A204.1 (cell line): Measurements from ENCODE around the gene MUSK.

Experiments
- FAIRE-seq: peaks from 2 replicates; lab custom pipeline; 2012; peaks lifted over from hg19 to GRCh38; lab: Jason Lieb, UNC

MUSK gene

DNA sequence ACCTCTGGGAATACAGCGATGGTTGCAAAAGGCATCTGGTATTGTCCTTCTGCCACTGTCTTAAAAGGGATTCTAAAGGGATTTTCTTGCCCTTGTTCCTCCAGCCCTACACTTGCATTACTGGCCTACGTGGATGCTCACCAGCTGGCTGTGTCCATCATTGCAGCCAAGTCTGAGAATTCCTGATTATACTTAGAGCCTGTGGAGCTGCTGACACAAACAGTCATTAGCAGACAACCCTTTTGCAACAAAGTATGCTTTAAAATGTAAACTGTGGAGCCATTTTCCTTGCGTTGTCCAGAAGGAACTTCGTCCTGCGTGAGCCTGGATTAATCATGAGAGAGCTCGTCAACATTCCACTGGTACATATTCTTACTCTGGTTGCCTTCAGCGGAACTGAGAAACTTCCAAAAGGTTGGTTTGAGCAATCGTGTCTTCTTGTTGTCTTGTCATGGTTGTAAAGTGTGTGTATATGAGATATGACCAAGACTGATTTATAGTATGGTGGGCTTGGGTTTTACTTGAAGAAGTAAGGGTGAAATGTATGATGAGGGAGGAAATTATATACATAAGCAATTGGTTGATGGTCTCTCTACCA lies at the start of gene MUSK:
Gene MUSK (plus strand): TSS at position 222 of the 598 bp plus-strand sequence. CDS start 114 bp downstream, at position 336.
- FAIRE-seq = no peak

DNA sequence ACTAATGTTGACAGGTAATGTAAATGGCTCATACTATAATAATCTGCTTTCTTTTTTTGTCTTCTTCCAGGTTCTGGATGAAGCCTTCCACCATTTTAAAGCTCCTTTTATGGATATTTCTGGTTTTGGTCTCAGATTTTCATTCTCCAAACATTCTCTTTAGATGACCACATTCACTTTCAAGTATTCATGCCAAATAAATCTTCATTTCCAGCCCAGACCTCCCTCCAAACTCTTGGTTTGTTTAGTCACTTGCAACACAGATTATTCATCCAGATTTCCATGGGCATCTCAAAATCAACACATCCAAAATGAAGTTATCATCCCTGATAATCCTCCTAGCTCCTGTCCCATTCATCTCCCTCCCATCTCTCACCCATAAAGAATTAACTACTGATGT lies 48.8 kb upstream of the MUSK start:
- no peak for FAIRE-seq

DNA sequence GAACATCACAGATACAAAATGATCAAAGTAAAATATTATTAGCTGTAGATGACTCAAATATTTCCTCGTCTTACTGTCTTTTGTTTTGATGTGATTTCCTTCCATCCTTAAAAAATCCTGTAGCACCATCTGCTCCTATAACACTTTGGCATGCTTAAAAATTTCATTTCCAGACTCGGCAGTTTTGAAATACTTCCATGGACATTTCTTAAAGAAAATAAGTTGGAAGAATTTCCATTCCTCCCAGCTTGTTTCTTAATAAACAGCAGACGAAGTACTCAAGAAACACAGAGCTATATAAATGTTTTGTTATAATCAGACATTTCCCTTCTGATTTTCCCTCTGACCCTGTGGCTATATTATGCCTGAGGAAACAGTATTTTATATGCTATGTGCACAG lies 47.9 kb upstream of the MUSK start:
- FAIRE-seq = no peak

- FAIRE-seq = no peak
Observed at GRCh38 chr9:110622368-110622767, 46.2 kb upstream of the MUSK start.

DNA sequence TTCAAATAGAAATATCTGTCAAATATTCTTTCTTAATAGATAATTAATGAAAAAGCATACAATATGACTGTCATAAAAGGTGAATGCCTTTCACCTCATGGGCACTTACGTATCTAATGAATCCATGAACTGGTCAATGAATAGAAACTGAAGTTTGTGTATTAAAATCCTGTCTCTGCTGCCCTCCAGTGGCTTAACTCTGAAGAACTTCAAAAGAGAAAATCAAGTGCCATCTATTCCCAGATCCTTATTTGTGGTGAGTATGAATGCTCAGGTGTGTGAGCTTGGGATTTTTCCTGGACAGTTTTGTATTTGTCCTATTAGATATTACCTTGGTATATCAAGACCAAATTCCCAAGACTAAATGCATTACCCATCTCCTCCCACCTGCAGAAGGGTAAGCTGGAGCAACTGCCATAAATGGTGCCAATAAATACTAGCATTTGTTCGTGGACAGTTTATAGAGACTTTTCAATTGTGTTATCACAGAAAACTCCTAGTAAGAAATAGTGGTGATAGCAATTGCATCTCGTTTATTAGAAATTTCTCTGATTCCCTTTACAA lies 45.0 kb upstream of the MUSK start:
- peak; percentile 99 for FAIRE-seq

DNA sequence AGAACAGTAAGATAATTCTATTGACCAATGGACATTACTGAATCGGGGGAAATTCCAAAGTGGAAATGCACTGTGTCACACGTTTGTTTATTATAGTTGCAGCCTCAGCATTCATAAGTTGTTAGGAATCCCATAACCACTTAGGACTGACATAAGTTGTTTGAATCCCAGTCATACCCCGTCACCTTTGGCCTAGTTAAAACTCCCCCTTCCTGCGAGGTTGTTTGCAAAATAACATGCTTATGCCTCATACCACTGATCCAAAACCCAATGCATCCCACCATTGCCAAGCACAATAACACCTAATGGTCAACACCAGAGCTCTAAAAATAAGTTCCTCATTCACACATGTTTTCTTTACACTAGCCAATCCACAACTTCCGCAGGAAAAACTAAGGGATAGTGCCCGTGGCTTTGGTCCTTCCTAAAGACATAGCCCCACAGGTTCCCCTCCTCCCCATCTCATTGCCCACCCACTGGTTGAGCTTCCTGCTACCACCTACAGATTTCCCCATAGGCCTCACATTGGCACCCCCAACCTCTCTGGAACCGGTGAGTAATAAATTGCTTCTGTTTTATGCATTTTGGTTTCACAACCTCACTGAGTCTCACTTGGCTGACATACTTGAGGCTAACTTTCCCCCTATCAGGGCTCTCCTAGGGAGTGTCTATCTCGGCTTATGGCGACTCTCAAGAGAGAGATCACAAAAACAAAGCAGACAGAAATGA lies 42.3 kb upstream of the MUSK start:
- FAIRE-seq = no peak

- FAIRE-seq = peak; percentile 83
Observed at GRCh38 chr9:110635589-110635988, 33.0 kb upstream of the MUSK start.

- peak; percentile 100 for FAIRE-seq
Observed at GRCh38 chr9:110638381-110638954, 30.1 kb upstream of the MUSK start.

DNA sequence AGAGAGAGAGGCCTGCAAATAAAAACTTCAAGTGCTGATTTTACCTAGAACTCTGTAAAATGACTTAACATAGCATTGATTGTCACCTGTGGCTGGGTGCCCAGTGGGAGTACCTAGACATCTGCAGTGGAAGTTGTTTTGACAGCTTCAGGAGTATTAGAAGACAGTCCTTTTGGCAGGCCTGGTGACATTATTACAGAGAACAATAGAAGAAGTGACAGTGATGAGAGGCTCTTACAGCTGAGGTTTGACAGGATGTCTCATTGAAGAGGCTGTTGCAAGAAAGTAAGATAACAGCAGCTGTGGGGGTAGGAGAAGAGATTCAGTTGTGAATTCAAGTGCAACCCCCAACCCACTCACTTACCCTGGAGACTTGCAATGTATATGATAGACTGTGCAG lies 27.9 kb upstream of the MUSK start:
- FAIRE-seq = no peak

DNA sequence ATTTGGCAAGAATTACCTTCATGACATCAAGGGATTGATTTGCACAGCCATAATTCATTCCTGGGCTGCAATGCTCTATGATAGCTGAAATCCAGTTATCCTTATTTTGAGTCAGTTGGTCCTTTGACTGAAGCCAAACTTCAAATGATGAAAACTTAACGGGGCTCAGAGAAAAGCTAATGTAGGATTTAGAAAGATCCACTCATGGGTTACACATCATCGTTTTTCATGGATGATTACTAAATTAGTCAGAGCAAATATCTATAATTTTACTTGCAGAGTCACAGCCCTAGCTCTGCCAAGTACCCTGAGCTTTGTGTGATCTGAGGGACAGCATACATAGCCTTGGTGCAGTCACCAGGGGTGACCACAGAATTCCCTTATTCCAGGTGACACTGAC lies 27.3 kb upstream of the MUSK start:
- peak; percentile 73 for FAIRE-seq

DNA sequence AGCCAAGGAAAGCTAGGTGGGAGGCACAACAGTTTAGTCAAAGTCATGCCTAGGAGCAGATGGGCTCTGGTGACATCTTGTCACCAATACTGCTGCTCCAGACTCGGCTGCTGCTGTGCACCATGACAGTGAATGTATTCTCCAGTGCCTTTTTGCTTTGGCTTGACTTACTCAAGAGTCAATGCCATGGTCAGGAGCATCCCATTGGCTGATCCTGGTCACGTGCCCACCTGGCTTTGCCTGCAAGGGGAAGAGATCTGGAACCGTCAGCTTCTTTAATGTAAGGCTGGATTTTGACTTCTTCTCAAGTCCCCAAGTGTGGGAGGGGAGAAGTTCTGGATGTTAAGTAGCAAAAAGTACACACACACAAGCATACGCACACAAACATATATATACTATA lies 19.9 kb upstream of the MUSK start:
- FAIRE-seq = no peak

DNA sequence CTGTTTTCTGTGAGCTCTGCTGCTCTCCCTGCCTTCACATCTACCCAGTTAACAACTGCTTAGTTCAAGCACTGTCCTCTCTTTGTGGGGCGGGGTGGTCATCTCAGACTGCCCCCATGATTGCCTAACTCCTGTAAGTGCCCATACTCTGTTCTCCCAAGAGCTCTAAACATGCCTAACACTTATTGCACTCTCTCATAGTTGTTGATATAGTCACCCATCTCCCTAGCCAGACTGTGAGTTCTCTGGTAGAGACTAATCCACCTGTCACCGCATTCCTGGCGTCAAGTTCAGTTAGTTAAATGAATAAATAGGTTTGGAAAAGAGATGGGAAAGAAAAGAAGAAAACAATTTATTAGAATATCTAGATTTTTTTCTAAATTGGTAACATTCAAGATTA lies 18.3 kb upstream of the MUSK start:
- no peak for FAIRE-seq

GRCh38 chr9:110650991-110651411 lies 17.6 kb upstream of the MUSK start:
- no peak for FAIRE-seq

GRCh38 chr9:110655754-110656641 lies 12.6 kb upstream of the MUSK start:
- FAIRE-seq = no peak

GRCh38 chr9:110659891-110660541 lies 8.6 kb upstream of the MUSK start:
- no peak for FAIRE-seq

DNA sequence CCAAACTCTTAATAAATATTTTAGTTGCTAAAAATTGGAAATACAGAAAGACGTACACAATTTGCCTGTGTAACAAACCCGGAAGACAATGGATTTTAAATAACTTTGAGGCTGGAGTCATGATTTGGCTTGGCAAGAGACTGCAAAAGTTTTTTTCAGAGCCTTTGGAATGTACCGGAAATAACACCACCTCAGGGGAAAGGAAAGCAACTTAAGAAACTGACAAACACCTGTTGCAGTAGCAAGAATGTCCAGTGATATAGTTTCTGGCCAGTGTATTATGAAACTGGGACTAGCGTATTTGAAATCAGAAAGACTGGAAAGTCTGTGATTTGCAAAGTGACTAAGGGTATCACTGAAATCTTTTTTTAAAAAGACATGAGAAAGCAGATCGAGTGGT lies 842 bp downstream of the MUSK start:
- no peak for FAIRE-seq

- FAIRE-seq = no peak
Observed at GRCh38 chr9:110671849-110672248, 3.3 kb downstream of the MUSK start.

GRCh38 chr9:110672873-110673510 lies 4.4 kb downstream of the MUSK start:
- FAIRE-seq = no peak

DNA sequence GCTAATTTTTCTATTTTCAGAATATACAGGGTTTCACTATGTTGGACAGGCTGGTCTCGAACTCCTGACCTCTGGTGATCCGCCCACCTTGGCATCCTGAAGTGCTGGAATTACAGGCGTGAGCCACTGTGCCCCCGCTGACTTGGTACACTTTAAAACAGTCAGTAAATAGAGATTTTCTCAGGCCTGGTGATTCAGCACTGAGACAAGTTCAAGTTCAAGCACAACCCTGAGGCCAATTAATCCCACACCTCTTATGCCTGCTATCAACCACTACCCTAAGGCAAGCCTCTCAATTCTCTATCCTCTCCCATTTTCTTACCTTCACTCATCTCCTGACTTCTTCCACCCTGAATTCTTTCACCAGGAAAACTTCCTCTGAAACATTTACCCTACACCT lies 18.9 kb downstream of the MUSK start:
- FAIRE-seq = no peak

DNA sequence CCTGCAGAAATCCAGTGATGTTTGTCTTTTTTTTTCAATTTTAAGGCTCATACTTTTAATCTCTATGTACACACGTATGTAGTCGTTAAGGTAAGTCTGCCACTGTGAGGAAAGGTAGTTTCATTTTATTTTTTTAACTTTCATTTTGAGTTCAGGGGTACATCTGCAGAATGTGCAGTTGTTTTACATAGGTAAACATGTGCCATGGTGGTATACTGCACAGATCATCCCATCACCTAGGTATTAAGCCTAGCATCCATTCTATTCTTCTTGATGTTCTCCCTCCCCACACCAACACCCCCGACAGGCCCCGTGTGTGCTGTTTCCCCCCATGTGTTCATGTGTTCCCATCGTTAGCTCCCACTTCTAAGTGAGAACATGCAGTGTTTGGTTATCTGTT lies 19.7 kb downstream of the MUSK start:
- FAIRE-seq = no peak

- FAIRE-seq = no peak
Observed at GRCh38 chr9:110691002-110691549, 22.5 kb downstream of the MUSK start.
